HG03457 (cell line): ENCODE data around the gene TUT4.

Experiments
- ATAC-seq: cut with Tn5 transposase; IDR thresholded peaks from one replicate; pipeline ENCODE4 v1.9.1; 2021; ENCODE audit warnings: moderate number of reproducible peaks; ENCODE audit not compliant: unreplicated experiment

Gene TUT4

GRCh38 chr1:52534928-52535764 lies 17.7 kb downstream of the TUT4 start:
- no peak for ATAC-seq

- no peak for ATAC-seq
These were observed 19.2 kb downstream of the TUT4 start for GRCh38 chr1:52533713-52534112.

DNA sequence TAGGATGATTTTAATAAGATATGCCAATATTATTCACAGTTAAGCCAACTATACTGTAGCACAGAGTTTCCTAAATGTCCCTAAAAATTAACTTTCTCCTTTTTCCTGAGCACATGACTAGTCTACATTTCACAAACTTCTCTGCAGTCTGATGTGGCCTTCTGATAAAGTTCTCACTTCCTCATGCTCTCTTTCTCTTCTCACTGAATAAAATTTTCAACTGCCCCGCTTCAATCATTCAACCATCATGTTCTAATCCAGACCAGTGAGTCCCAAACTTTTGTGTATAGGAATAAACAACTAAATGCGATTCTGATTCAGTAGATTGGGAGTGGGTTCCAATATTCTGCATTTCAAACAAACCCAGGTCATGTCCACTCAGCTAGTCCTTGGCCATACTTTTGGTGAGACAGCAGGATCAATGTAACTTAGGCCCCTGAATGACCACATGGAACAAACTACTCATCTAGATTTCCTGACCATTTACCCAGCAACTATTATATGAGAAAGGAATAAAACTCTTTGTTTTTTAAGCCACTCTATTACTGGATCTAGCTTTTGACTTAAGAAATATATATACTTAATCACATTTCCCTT lies 20.1 kb downstream of the TUT4 start:
- ATAC-seq: no peak

DNA sequence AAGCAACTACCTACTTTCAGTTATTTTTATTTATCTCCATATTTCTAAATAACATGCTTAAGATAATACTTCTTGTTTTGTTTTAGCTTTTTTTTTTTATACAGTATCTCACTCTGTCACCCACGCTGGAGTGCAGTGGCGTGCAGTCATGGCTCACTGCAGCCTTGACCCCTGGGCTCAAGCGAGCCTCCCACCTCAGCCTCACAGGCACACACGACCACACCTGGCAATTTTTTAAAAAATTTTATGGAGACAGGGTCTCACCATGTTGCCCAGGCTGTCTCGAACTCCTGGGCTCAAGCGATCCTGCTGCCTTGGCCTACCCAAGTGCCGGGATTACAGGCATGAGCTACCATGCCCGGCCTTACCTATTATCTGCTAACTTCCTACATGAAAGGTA lies 20.6 kb downstream of the TUT4 start:
- ATAC-seq: no peak

- ATAC-seq: no peak
These were observed 21.5 kb downstream of the TUT4 start for GRCh38 chr1:52531249-52531872.

DNA sequence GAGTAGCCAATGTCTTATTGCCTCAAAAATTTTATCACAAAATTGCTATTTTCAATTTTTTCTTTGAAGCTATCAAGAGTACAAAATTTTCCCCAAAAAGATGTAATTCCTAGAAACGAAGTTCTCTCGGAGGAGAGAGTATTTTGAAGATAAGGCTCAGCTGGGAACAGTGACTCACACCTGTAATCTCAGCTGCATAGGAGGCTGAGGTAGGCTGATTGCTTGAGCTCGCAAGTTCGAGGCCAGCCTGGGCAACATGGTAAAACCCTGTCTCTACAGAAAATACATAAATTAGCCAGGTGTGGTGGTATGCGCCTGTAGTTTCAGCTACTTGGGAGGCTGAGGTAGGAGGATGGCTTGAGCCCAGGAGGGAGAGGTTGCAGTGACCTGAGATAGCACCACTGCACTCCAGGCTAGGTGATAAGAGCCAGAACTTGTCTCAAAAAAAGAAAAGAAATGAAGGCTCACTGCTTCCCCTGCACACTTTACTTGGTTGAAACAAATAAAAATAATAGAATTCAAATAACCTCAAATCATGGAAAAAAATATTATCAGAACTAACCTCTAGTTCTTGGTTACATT lies 22.2 kb downstream of the TUT4 start:
- no peak for ATAC-seq

GRCh38 chr1:52523376-52523775 lies 29.5 kb downstream of the TUT4 start:
- no peak for ATAC-seq

- no peak for ATAC-seq
These were observed 32.7 kb downstream of the TUT4 start for GRCh38 chr1:52520148-52520547.

GRCh38 chr1:52518962-52519361 lies 33.9 kb downstream of the TUT4 start:
- no peak for ATAC-seq

GRCh38 chr1:52511851-52512615 lies 40.9 kb downstream of the TUT4 start:
- no peak for ATAC-seq

DNA sequence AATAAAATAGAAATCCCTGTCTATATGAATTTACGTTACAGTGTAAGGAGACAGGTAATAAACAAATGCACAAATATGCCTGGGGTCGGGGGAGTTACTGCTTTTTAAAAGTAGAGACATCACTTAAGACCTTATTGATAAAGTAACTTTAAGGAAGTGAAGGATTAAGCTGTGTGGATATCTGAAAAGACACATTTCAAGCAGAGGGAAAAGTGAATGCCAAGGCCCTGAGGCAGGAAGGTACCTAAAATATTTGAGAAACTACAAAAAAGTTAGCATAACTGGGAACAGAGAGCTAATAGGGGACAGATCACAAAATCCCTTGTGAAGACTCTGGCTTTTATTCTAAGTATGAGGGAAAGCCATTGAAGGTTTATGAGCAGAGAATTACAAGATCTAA lies 41.5 kb downstream of the TUT4 start:
- ATAC-seq: no peak

DNA sequence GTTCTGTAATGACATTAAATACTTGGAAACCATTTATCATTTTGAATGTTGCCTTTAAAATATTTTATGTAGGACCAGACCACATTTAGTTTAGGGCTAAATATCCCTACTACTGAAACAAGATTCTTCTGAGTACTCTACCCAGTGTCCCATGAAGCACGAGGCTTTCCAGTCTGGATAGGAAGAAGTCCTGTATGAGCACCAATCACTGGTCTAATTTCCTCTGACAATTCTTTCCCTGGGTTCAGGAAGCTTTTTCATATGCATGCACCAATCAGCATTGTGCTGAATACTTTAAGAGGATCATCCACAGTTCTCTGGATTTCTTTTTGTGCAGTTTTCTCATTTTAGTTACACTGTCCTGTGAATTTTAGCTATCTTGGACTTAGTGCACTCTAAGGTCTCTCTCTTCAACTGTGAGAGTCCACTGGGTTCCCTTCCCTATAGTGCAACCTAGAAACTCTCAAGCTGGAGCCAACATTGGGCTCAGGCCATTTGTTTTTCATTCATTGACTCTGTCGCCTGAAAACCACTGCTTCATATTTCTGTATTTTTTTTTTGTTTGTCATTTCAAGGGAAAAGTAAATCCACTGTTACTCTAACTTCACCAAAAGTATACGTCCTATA lies 45.9 kb downstream of the TUT4 start:
- ATAC-seq: no peak

DNA sequence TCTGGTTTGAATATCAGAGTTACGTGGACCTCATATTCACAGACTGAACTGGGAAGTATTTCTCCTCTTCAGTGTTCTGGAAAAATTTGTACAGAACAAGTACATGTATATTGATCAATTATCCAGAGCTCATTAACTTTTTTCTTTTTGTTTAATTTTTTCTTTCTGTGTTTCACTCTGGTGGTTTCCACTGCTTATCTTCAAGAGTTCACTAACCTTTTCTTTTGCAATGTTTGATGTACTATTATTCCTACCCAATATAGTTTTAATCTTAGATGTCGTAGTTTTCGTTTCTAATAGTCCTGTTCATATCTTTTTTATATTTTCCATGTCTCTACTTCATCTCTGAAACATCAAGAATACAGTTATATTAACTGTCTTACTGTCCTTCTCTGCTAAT lies 46.5 kb downstream of the TUT4 start:
- no peak for ATAC-seq

DNA sequence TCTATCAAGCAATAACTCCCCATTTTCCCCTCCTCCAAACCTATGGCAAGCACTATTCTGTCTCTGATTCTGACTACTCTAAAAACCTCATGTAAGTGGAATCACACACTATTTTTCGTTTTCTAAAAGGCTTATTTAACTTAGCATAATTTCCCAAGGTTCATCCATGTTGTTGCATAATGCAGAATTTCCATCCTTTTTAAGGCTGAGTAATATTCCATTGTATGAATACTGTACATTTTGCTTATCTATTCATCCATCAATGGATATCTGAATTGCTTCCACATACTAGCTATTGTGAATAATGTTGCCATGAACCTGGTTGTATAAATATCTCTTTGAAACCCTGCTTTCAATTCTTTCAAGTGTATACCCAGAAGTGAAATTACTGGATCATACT lies 48.2 kb downstream of the TUT4 start:
- ATAC-seq: no peak

GRCh38 chr1:52503706-52504105 lies 49.2 kb downstream of the TUT4 start:
- ATAC-seq: no peak

DNA sequence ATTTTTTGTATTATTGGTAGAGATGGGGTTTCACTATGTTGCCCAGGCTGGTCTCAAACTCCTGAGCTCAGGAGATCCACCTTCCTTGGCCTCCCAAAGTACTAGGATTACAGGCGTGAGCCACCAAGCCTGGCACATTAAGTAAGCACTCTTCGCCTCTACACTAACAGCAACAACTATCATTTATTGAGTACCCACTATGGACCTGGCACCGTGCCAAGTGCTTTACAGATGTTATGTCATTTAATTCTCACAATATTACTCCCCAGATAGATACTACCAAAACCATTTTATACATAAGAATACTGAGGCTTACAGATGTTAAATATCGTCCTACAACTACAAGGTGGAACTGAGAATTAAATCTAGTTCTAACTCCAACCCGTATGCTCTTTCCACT lies 50.1 kb downstream of the TUT4 start:
- ATAC-seq: no peak

GRCh38 chr1:52487632-52488031 lies 65.3 kb downstream of the TUT4 start:
- ATAC-seq: no peak

- ATAC-seq: no peak
These were observed 70.4 kb downstream of the TUT4 start for GRCh38 chr1:52482326-52483004.

DNA sequence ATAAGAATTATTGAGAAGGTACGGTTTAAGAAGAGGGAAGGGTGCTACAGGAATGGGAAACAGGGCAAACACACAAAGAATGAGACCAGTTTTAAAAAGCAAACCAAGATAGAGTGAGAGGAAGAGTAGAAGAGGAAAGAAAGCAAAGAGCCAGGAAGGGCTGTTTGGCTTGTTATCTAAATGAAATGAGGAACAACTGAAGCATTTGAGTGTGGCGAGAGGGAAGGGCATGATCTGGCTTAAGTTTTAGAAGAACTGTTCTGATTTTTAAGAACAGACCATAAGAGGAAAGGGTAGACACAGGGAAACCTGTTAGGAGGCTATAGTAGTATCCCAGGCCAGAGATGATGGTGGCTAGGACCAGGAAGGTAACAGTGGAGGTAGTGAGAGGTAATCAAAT lies 73.8 kb downstream of the TUT4 start:
- ATAC-seq: no peak

DNA sequence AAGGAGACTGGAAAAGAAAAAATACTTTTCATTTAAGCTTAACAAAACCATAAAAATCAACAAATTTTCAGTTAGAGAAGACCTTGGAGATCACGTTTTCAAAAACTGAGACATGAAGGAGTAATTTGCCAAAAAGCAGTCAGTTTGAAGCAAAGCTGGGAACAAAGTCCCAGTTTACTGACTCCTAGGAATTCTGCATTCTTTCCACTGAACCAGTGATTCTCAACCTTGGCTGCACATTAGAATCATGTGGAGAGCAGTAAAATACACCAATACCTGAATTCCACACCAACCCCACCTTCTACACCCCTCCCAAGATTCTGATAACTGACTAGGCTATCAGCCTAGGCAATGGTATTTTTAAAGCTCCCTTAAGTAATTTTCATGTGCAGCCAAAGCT lies 75.0 kb downstream of the TUT4 start:
- no peak for ATAC-seq
